ENCODE results near the gene TBC1D3B.
"Not testable (repeated sequence)": the region's sequence is repeated elsewhere in the genome, so short reads cannot be mapped to it uniquely, and the experiment has no call there.

TBC1D3B gene

GRCh38 chr17:36127199-36127893, 49.1 kb downstream of the TBC1D3B start:
- DNase-seq: no peak

GRCh38 chr17:36124879-36125824, 51.3 kb downstream of the TBC1D3B start:
- DNase-seq: no peak

GRCh38 chr17:36123431-36123830, 53.0 kb downstream of the TBC1D3B start:
- no peak for DNase-seq

GRCh38 chr17:36121099-36121498, 55.3 kb downstream of the TBC1D3B start:
- not testable (repeated sequence) for DNase-seq

GRCh38 chr17:36120221-36120620, 56.2 kb downstream of the TBC1D3B start:
- DNase-seq: no peak

- DNase-seq: no peak
These were observed 57.7 kb downstream of the TBC1D3B start for GRCh38 chr17:36118477-36119353.

- DNase-seq: no peak
These were observed 58.7 kb downstream of the TBC1D3B start for GRCh38 chr17:36117505-36118382.

Data from midbrain (tissue), 1 donor.